ENCODE results near the gene PTPRD. TPM values are rescaled to one million over a fixed set of nuclear protein-coding genes. Genes with fewer than 3 reads are reported as not detected.

PTPRD gene
- total RNA-seq, 1 donor from 2014 or later: 139 TPM

DNA sequence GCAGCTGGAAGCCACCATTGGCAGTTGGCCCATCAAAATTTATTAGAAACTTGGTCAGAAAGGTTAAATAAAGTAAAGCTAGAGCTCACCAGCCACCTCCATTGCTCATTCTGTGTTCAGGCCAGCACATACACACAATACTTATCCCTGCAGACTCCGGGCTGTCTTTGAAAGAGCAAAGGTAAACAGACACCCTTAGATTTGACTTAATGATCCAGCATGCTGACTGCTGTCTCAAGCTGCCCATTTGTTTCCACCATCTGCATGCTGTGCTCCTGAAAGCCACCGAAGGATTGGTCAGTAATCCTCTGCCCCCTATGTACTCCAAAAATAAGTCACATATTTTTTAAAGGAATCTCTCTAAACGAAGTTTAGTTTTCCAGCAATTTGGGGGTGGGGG lies 1753.4 kb downstream of the PTPRD start:
- Mint-ChIP-seq H3K9me3 (no peaks in the 10 kb centered on the region), H3K36me3 (ENCODE audit: low read depth) (no peaks in the 10 kb centered on the region), H3K4me3 (peak overlapping the region; percentile 95), H3K27me3 (ENCODE audit: low read depth) (peaks cover 2% of the 10 kb centered on the region), H3K27ac (ENCODE audit: unreplicated experiment) (no peak overlapping the region), H3K4me1 (peaks cover 39% of the 10 kb centered on the region)
- TF ChIP-seq, protein P1, sequence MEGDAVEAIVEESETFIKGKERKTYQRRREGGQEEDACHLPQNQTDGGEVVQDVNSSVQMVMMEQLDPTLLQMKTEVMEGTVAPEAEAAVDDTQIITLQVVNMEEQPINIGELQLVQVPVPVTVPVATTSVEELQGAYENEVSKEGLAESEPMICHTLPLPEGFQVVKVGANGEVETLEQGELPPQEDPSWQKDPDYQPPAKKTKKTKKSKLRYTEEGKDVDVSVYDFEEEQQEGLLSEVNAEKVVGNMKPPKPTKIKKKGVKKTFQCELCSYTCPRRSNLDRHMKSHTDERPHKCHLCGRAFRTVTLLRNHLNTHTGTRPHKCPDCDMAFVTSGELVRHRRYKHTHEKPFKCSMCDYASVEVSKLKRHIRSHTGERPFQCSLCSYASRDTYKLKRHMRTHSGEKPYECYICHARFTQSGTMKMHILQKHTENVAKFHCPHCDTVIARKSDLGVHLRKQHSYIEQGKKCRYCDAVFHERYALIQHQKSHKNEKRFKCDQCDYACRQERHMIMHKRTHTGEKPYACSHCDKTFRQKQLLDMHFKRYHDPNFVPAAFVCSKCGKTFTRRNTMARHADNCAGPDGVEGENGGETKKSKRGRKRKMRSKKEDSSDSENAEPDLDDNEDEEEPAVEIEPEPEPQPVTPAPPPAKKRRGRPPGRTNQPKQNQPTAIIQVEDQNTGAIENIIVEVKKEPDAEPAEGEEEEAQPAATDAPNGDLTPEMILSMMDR (conservative IDR thresholded peaks at IDR 0.05): no peak
- DNase-seq (ENCODE audit: low read depth, low spot score): no peak

DNA sequence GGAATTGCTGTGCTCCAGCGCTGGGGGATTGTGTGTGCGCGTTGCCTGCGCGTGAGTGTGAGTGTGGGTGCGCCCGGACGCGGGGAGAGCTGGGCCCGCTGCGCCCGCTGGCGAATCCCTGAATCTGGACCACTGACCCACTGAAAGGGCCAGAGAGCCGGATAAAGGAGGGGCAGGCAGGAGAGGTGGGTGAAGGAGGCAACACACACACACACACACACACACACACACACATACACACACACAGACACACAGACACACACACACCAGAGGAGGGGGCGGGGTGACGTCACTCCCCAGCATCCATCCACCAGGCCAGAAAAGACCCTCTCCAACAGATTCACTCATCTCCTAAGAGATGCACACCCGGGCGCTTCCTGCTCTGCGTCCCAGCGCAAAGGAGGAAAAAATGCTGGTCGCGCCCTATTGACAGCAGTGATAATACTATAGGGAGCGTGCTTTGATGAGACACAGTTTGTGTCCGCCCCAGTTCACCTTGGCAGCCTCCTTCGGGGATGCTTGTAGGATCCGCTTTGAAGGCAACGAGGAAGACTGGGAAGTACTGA lies 1754.1 kb downstream of the PTPRD start:
- Mint-ChIP-seq H3K4me3 (peak overlapping the region; percentile 95), H3K4me1 (peaks cover 40% of the 10 kb centered on the region), H3K36me3 (ENCODE audit: low read depth) (no peaks in the 10 kb centered on the region), H3K27ac (ENCODE audit: unreplicated experiment) (peak overlapping the region; percentile 95), H3K9me3 (no peaks in the 10 kb centered on the region), H3K27me3 (ENCODE audit: low read depth) (peaks cover 2% of the 10 kb centered on the region)
- peak; percentile 38 for DNase-seq (ENCODE audit: low read depth, low spot score)
- TF ChIP-seq, protein P1 (conservative IDR thresholded peaks at IDR 0.05): no peak

DNA sequence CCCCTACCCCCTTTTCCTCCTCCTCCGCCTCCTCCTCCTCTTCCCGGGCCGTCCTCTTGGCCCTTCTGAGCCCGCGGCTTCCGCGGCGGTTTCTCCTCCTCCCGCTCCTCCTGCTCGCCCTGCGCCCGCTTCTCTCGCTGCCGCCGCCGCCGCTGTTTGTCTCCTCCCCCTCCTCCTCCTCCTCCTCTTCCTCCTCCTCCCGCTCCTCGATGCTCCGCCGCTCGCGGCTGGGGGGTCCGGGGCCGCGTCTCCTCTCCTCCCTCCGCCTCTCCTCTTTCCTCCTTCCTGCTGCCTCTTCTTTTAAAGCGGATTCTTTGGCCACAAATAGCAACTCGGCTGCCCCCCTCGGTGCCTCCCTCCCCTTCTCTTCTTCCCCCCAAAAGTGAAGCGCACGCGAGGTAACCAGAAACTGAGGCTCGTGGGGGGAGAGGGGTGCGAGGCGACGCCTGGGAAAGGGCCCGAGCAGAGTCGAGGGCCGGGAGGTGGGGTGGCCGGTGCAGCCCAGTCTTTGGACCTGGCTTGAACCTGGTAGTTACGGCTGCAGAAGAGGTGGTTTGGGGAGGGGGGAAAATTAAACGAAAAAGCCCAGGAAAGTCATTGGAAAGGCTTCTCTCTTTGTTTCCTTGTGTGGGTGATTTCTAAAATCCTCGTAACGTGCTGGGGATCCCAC lies 1754.7 kb downstream of the PTPRD start:
- Mint-ChIP-seq H3K4me3 (peak overlapping the region; percentile 95), H3K36me3 (ENCODE audit: low read depth) (no peaks in the 10 kb centered on the region), H3K4me1 (peaks cover 47% of the 10 kb centered on the region), H3K27me3 (ENCODE audit: low read depth) (peaks cover 2% of the 10 kb centered on the region), H3K9me3 (no peaks in the 10 kb centered on the region), H3K27ac (ENCODE audit: unreplicated experiment) (peak overlapping the region; percentile 95)
- peak; percentile 67 for DNase-seq (ENCODE audit: low read depth, low spot score)
- TF ChIP-seq, protein P1 (conservative IDR thresholded peaks at IDR 0.05): no peak

DNA sequence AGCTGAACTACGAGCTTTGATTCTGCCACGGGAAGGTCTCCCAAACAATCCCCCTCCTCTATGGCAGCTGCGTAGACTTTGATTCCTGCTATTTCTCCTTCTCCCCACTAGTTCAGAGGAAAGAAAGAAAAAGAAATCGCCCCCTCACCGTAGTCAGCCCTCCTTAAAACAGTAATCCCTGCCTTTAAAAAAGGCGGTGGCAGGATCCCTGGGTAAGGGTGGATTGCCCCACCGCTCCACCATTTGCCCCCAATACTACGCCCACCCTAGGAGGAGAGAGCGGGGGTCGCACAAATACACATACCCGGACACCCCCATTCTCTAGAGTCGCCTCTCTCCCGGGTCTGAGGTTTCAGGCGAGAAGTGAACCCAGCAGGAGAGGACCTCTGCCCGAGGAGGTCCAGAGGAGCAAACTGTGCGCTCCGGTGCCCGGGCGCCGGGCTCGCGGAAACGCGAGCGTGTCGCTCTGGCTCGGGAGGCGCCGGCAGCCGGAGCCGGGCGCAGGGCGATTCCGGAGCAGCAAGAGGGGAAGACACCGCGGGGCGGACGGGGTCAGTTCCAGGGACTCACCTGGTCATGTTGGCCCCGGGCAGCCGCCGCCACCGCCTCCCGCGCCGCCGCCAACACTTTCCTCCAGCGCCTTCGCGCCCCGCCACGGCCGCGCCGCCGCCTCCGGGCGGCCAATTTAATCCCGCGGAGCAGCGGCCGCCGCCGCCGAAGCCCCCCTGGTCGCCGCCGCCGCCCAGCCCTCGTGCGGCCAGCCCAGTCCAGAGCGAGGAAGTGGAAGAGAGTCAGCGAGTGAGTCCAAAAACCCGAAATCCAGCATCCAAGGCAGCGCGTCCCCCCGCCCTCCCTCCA lies 1755.5 kb downstream of the PTPRD start:
- peaks cover 2% of the 10 kb centered on the region for H3K27me3 Mint-ChIP-seq (ENCODE audit: low read depth)
- H3K4me1 Mint-ChIP-seq: peaks cover 54% of the 10 kb centered on the region
- peak overlapping the region; percentile 95 for H3K27ac Mint-ChIP-seq (ENCODE audit: unreplicated experiment)
- H3K4me3 Mint-ChIP-seq: peak overlapping the region; percentile 96
- DNase-seq (ENCODE audit: low read depth, low spot score): no peak
- H3K36me3 Mint-ChIP-seq (ENCODE audit: low read depth): no peaks in the 10 kb centered on the region
- H3K9me3 Mint-ChIP-seq: no peaks in the 10 kb centered on the region
- TF ChIP-seq, protein P1 (conservative IDR thresholded peaks at IDR 0.05): peak; percentile 39

DNA sequence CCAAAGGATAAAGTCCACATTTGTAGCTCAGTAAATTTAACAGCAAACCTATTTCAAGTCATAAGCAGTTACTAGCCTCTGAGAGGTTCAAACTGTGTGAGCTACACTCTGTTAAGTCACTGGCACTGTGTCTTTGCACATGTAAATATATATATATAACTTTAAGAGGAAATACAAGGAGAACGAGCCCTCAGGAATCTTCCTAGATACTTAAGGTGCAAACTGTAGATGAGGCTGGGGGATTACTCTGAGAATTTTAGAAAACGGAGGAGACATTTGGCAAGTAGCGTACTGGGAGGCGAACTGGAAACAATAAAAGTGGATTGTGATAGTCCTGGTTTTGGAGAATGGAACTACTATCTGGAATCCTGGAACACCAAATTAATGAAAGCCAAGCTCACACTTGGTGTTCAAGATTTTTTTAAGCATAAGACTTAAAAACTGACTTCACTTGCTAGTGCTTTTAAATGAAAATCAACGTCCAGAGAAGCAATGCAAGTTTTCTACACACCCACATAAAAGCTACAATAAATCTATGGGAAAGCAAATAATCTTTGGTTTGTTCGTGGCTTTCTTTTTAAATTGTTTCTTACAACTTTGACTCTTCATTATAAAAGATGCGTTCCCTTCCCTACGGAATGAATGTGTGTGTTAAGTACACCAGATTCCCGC lies 1756.3 kb downstream of the PTPRD start:
- H3K27ac Mint-ChIP-seq (ENCODE audit: unreplicated experiment): peak overlapping the region; percentile 95
- no peaks in the 10 kb centered on the region for H3K9me3 Mint-ChIP-seq
- TF ChIP-seq, protein P1 (conservative IDR thresholded peaks at IDR 0.05): no peak
- H3K4me1 Mint-ChIP-seq: peaks cover 61% of the 10 kb centered on the region
- peak overlapping the region; percentile 96 for H3K4me3 Mint-ChIP-seq
- H3K27me3 Mint-ChIP-seq (ENCODE audit: low read depth): peaks cover 2% of the 10 kb centered on the region
- no peak for DNase-seq (ENCODE audit: low read depth, low spot score)
- no peaks in the 10 kb centered on the region for H3K36me3 Mint-ChIP-seq (ENCODE audit: low read depth)

Measured in neural crest cell (in vitro differentiated cells).